BLaER1 (cell line): Measurements from ENCODE around the gene LZTS2.

Experiments
- H3K27ac ChIP-seq: shearing (Covaris generic); formaldehyde crosslinking; 2 replicates; pipeline ENCODE4 v1.8.1; 2022
- H3K27me3 ChIP-seq: shearing (Covaris generic); formaldehyde crosslinking; 2 replicates; pipeline ENCODE4 v1.8.1; 2022
- H3K36me3 ChIP-seq: shearing (Covaris generic); formaldehyde crosslinking; 2 replicates; pipeline ENCODE4 v1.8.1; 2022
- H3K4me1 ChIP-seq: shearing (Covaris generic); formaldehyde crosslinking; 2 replicates; pipeline ENCODE4 v1.8.1; 2022
- H3K4me2 ChIP-seq: shearing (Covaris generic); formaldehyde crosslinking; 2 replicates; pipeline ENCODE4 v1.8.1; 2022
- H3K4me3 ChIP-seq: shearing (Covaris generic); formaldehyde crosslinking; 2 replicates; pipeline ENCODE4 v1.8.1; 2022
- H3K9ac ChIP-seq: shearing (Covaris generic); formaldehyde crosslinking; 2 replicates; pipeline ENCODE4 v1.8.1; 2022
- H3K9me3 ChIP-seq: shearing (Covaris generic); formaldehyde crosslinking; 2 replicates; pipeline ENCODE4 v1.8.1; 2022
- H4K20me1 ChIP-seq: shearing (Covaris generic); formaldehyde crosslinking; 2 replicates; pipeline ENCODE4 v1.8.1; 2022
- Cebpa-rat ChIP-seq: shearing (Covaris generic); IDR thresholded peaks from 2 replicates; pipeline ENCODE4 v1.8.1; 2022

Gene LZTS2

GRCh38 chr10:101047961-101048892 lies 48.6 kb downstream of the LZTS2 start:
- Histone ChIP-seq H3K4me1 (peaks cover 32% of the 10 kb centered on the region), H3K27me3 (peaks cover 48% of the 10 kb centered on the region), H3K9me3 (no peaks in the 10 kb centered on the region), H3K4me2 (no peak overlapping the region), H3K36me3 (peaks cover 11% of the 10 kb centered on the region; the same call in 1 of the 2 replicates), H3K27ac (no peak overlapping the region), H4K20me1 (peaks cover 33% of the 10 kb centered on the region; the same call in 1 of the 2 replicates), H3K4me3 (no peak overlapping the region), H3K9ac (no peak overlapping the region)
- no peak for TF ChIP-seq Cebpa-rat

GRCh38 chr10:101050208-101051069 lies 50.8 kb downstream of the LZTS2 start:
- peaks cover 55% of the 10 kb centered on the region for H4K20me1 ChIP-seq
- H3K4me2 ChIP-seq, result peak overlapping the region; percentile 71
- H3K9ac ChIP-seq, result no peak overlapping the region
- peaks cover 44% of the 10 kb centered on the region for H3K4me1 ChIP-seq
- H3K36me3 ChIP-seq, result peaks cover 24% of the 10 kb centered on the region
- H3K9me3 ChIP-seq, result no peaks in the 10 kb centered on the region
- peaks cover 43% of the 10 kb centered on the region for H3K27me3 ChIP-seq
- no peak overlapping the region for H3K4me3 ChIP-seq
- no peak for TF ChIP-seq Cebpa-rat
- no peak overlapping the region for H3K27ac ChIP-seq

GRCh38 chr10:101052285-101052684 lies 52.7 kb downstream of the LZTS2 start:
- Histone ChIP-seq H3K4me2 (no peak overlapping the region), H3K27ac (no peak overlapping the region)
- no peak for TF ChIP-seq Cebpa-rat

GRCh38 chr10:101053516-101053915 lies 53.9 kb downstream of the LZTS2 start:
- H3K27ac ChIP-seq, result no peak overlapping the region
- H3K4me1 ChIP-seq, result peaks cover 62% of the 10 kb centered on the region
- H3K9ac ChIP-seq, result no peak overlapping the region
- H3K4me2 ChIP-seq, result no peak overlapping the region
- H3K27me3 ChIP-seq, result peaks cover 15% of the 10 kb centered on the region
- no peaks in the 10 kb centered on the region for H3K9me3 ChIP-seq
- peaks cover 51% of the 10 kb centered on the region for H4K20me1 ChIP-seq
- peaks cover 34% of the 10 kb centered on the region for H3K36me3 ChIP-seq
- TF ChIP-seq Cebpa-rat, result no peak
- H3K4me3 ChIP-seq, result no peak overlapping the region

More at GRCh38 chr10:101052285-101052684, 52.7 kb downstream of the LZTS2 start:
- no peak overlapping the region for H3K4me3 ChIP-seq
- no peak overlapping the region for H3K9ac ChIP-seq
- H4K20me1 ChIP-seq, result peaks cover 58% of the 10 kb centered on the region
- H3K36me3 ChIP-seq, result peaks cover 37% of the 10 kb centered on the region
- H3K4me1 ChIP-seq, result peaks cover 54% of the 10 kb centered on the region
- no peaks in the 10 kb centered on the region for H3K9me3 ChIP-seq
- peaks cover 27% of the 10 kb centered on the region for H3K27me3 ChIP-seq

GRCh38 chr10:101054351-101054750 lies 54.7 kb downstream of the LZTS2 start:
- peaks cover 7% of the 10 kb centered on the region for H3K27me3 ChIP-seq
- no peaks in the 10 kb centered on the region for H3K9me3 ChIP-seq
- TF ChIP-seq Cebpa-rat, result no peak
- H3K4me1 ChIP-seq, result peaks cover 71% of the 10 kb centered on the region
- H3K9ac ChIP-seq, result no peak overlapping the region
- no peak overlapping the region for H3K27ac ChIP-seq
- H4K20me1 ChIP-seq, result peaks cover 45% of the 10 kb centered on the region
- H3K4me3 ChIP-seq, result no peak overlapping the region
- H3K36me3 ChIP-seq, result peaks cover 34% of the 10 kb centered on the region
- H3K4me2 ChIP-seq, result peak overlapping the region; percentile 95

GRCh38 chr10:101054876-101055275 lies 55.3 kb downstream of the LZTS2 start:
- Histone ChIP-seq H3K4me1 (peaks cover 76% of the 10 kb centered on the region), H3K9me3 (no peaks in the 10 kb centered on the region), H3K27ac (no peak overlapping the region), H3K36me3 (peaks cover 34% of the 10 kb centered on the region), H3K27me3 (peaks cover 3% of the 10 kb centered on the region; the same call in 1 of the 2 replicates), H4K20me1 (peaks cover 44% of the 10 kb centered on the region), H3K4me3 (no peak overlapping the region), H3K9ac (no peak overlapping the region), H3K4me2 (peak overlapping the region; percentile 95)
- TF ChIP-seq Cebpa-rat, result no peak

GRCh38 chr10:101055411-101055810 lies 55.8 kb downstream of the LZTS2 start:
- no peak overlapping the region for H3K9ac ChIP-seq
- H3K4me3 ChIP-seq, result no peak overlapping the region
- peaks cover 72% of the 10 kb centered on the region for H3K4me1 ChIP-seq
- H3K4me2 ChIP-seq, result peak overlapping the region; percentile 95
- peaks cover 34% of the 10 kb centered on the region for H3K36me3 ChIP-seq
- H3K27me3 ChIP-seq, result no peaks in the 10 kb centered on the region
- no peak overlapping the region for H3K27ac ChIP-seq
- H4K20me1 ChIP-seq, result peaks cover 41% of the 10 kb centered on the region
- TF ChIP-seq Cebpa-rat, result no peak
- no peaks in the 10 kb centered on the region for H3K9me3 ChIP-seq

- Histone ChIP-seq H3K4me3 (no peak overlapping the region), H3K27ac (no peak overlapping the region), H3K36me3 (peaks cover 34% of the 10 kb centered on the region), H4K20me1 (peaks cover 34% of the 10 kb centered on the region), H3K4me2 (peak overlapping the region; percentile 95), H3K4me1 (peaks cover 66% of the 10 kb centered on the region), H3K9me3 (no peaks in the 10 kb centered on the region), H3K9ac (no peak overlapping the region; the same call in 1 of the 2 replicates), H3K27me3 (no peaks in the 10 kb centered on the region)
- no peak for TF ChIP-seq Cebpa-rat
Measured at GRCh38 chr10:101056365-101057151, 57.0 kb downstream of the LZTS2 start.
